Measurements from ENCODE around the gene KRTAP5-3.

DNA sequence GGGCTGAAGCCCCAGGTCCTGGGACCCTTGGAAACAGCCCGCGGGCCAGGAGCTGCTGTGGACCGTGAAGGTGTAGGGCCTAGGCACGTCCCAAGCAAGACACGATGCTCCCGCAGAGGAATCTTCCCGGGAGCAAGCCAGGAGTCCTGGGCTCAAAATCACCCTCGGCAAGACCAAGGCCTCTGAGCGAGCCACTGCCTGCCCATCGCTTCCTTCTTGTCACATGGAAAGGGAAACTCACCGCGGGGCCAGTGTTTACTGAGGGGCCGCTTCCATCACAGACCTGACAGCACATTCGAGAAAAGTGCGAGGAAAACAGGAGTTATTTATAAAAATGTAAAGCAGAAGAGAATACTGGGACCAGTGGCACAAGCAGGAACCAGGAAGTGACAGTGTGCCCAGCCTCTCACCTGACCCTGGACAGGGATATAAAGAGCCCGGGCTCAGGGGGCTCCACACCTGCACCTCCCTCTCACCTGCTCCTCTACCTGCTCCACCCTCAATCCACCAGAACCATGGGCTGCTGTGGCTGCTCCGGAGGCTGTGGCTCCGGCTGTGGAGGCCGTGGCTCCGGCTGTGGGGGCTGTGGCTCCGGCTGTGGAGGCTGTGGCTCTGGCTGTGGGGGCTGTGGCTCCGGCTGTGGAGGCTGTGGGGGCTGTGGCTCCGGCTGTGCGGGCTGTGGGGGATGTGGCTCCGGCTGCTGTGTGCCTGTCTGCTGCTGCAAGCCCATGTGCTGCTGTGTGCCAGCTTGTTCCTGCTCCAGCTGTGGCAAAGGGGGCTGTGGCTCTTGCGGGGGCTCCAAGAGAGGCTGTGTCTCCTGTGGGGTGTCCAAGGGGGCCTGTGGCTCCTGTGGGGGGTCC lies 21.3 kb upstream of the KRTAP5-3 start, which contains the start of gene KRTAP5-5:
- TF ChIP-seq IKZF1 (IDR thresholded peaks at IDR 0.05) (no peak), FOSL1 (CRISPR knock-in tag; IDR thresholded peaks at IDR 0.05; ENCODE audit: borderline replicate concordance) (no peak), EHMT2 (IDR thresholded peaks at IDR 0.05; ENCODE audit: borderline replicate concordance, low read depth, low read length) (no peak), MTA3 (CRISPR knock-in tag; IDR thresholded peaks at IDR 0.05) (no peak)
- TF ChIP-seq, protein P1, sequence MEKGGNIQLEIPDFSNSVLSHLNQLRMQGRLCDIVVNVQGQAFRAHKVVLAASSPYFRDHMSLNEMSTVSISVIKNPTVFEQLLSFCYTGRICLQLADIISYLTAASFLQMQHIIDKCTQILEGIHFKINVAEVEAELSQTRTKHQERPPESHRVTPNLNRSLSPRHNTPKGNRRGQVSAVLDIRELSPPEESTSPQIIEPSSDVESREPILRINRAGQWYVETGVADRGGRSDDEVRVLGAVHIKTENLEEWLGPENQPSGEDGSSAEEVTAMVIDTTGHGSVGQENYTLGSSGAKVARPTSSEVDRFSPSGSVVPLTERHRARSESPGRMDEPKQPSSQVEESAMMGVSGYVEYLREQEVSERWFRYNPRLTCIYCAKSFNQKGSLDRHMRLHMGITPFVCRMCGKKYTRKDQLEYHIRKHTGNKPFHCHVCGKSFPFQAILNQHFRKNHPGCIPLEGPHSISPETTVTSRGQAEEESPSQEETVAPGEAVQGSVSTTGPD (CRISPR knock-in tag; IDR thresholded peaks at IDR 0.05) = no peak
